CD4-positive, alpha-beta T cell (primary cell): ENCODE data around the gene CHKB. TPM values are rescaled to one million over a fixed set of nuclear protein-coding genes. Genes with fewer than 3 reads are reported as not detected.
A peak's percentile ranks its signal among the peaks of the same experiment; 100 is the strongest.

Experiments used
- ATAC-seq: fragments of 200-7000 bp; cut with Tn5 transposase; one replicate; pipeline ENCODE4 v1.10.0; 2022; ENCODE audit warnings: mild to moderate bottlenecking; ENCODE audit not compliant: poor library complexity
- CTCF ChIA-PET: fragments of 350-600 bp; sonication (Branson Sonifier 250); formaldehyde crosslinking; loops from one replicate; lab custom pipeline; 2021; ENCODE audit warnings: antibody characterized with exemption, inconsistent platforms; lab: Charles Lee
- POLR2A ChIA-PET: fragments of 350-600 bp; sonication (Branson Sonifier 250); formaldehyde crosslinking; loops from one replicate; lab custom pipeline; 2021; ENCODE audit warnings: antibody characterized with exemption, inconsistent platforms; lab: Charles Lee
- DNase-seq, 14 experiments: peaks; one replicate each; pipeline ENCODE4 v3.0.0-alpha.2; 2013 to 2020; ENCODE audit warnings: mixed read lengths in 2 of 14
- H3K27ac ChIP-seq, 2 donors: one replicate each; pipeline versions ENCODE4 v1.5.1 to v1.7.0; 2013; ENCODE audit warnings: low read length in 2 of 2, low read depth in 1 of 2, mild to moderate bottlenecking in 1 of 2
- H3K27me3 ChIP-seq, 2 experiments: 1 replicate in 1 of 2; 2 replicates in 1 of 2; pipeline versions ENCODE4 v1.6.1 to v1.7.0; 2013; ENCODE audit warnings: low read length in 2 of 2, control low read depth in 1 of 2, mild to moderate bottlenecking in 1 of 2, moderate library complexity in 1 of 2; ENCODE audit not compliant: insufficient read depth in 2 of 2, control insufficient read depth in 1 of 2
- H3K36me3 ChIP-seq: one replicate; pipeline ENCODE4 v1.6.1; 2013; ENCODE audit warnings: low read length, control low read depth; ENCODE audit not compliant: insufficient read depth
- H3K4me1 ChIP-seq: one replicate; pipeline ENCODE4 v1.6.1; 2013; ENCODE audit warnings: low read length, control low read depth; ENCODE audit not compliant: insufficient read depth
- H3K4me3 ChIP-seq: one replicate; pipeline ENCODE4 v1.5.1; 2013; ENCODE audit warnings: mild to moderate bottlenecking, low read length, moderate library complexity
- H3K9me3 ChIP-seq, 2 experiments: 1 replicate in 1 of 2; 2 replicates in 1 of 2; pipeline versions ENCODE4 v1.6.1 to v1.7.0; 2013; ENCODE audit warnings: low read length in 2 of 2, mild to moderate bottlenecking in 2 of 2, control low read depth in 1 of 2, moderate library complexity in 1 of 2; ENCODE audit not compliant: control insufficient read depth in 1 of 2, insufficient read depth in 1 of 2
- H3K27ac Mint-ChIP-seq: one replicate; pipeline ENCODE4 v1.8.0; 2020; ENCODE audit warnings: mixed read lengths
- H3K27me3 Mint-ChIP-seq: one replicate; pipeline ENCODE4 v1.8.0; 2021; ENCODE audit warnings: mixed read lengths
- H3K36me3 Mint-ChIP-seq: one replicate; pipeline ENCODE4 v1.8.0; 2021; ENCODE audit warnings: low read depth, mixed read lengths
- H3K4me1 Mint-ChIP-seq: one replicate; pipeline ENCODE4 v1.8.0; 2021; ENCODE audit warnings: low read depth, mixed read lengths
- H3K4me3 Mint-ChIP-seq: one replicate; pipeline ENCODE4 v1.8.0; 2020; ENCODE audit warnings: mild to moderate bottlenecking, mixed read lengths
- H3K9me3 Mint-ChIP-seq: one replicate; pipeline ENCODE4 v1.8.0; 2020; ENCODE audit warnings: mixed read lengths
- intact Hi-C, 2 experiments: fragments of 100-400 bp; cut with DNase I in 1 of 2; cut with micrococcal nuclease in 1 of 2; formaldehyde crosslinking; loops; one replicate each; pipeline versions ENCODE4 v1.15.1 to v1.9.0; 2023 to 2025; cut with DNase I, micrococcal nuclease
- total RNA-seq, 174 experiments: library from RNA in 2 of 174; stranded (reverse) in 2 of 174; gene quantifications; one replicate each; pipeline ENCODE4 v1.2.3 and lab custom pipeline; 2021 to 2026
- TF ChIP-seq, protein P1 (sequence below): fragments of 200-600 bp; IDR thresholded peaks from one replicate; pipeline ENCODE4 v1.8.0; 2022; ENCODE audit warnings: antibody characterized with exemption, mild to moderate bottlenecking

The CHKB gene
- total RNA-seq, 2 experiments from 2014 or later: 152 to 156 TPM

DNA sequence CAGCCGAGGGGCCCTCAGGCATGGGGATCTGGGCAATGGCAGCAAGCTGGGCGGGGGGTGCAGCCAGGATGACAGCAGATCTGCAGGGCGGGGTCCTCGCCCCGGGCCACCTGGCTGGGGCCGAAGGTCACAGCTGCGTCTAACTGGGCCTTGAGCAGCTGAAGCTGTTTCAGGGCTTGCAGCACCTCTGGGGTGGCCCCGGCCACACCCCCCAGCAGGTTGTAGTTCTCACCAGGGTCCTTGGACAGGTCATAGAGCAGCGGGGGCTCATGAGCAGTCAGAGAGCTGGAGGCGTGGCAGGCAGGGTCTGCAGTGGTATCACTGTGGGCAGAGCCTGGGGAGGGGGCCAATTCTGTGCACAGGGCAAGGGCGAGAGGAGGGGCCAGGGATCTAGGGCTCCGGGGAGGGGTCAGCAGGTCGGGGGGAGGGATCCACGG lies 42.5 kb upstream of the CHKB start:
- H3K27me3 ChIP-seq: no peaks in the 10 kb centered on the region
- H3K27ac ChIP-seq: no peak overlapping the region
- Mint-ChIP-seq H3K9me3 (no peaks in the 10 kb centered on the region), H3K4me1 (peaks cover 51% of the 10 kb centered on the region), H3K36me3 (peaks cover 30% of the 10 kb centered on the region), H3K27me3 (no peaks in the 10 kb centered on the region), H3K27ac (peak overlapping the region; percentile 38), H3K4me3 (peak overlapping the region; percentile 74)
- no peak overlapping the region for H3K4me3 ChIP-seq
- CTCF ChIA-PET: no interaction called here
- no peaks in the 10 kb centered on the region for H3K9me3 ChIP-seq
- TF ChIP-seq, protein P1, sequence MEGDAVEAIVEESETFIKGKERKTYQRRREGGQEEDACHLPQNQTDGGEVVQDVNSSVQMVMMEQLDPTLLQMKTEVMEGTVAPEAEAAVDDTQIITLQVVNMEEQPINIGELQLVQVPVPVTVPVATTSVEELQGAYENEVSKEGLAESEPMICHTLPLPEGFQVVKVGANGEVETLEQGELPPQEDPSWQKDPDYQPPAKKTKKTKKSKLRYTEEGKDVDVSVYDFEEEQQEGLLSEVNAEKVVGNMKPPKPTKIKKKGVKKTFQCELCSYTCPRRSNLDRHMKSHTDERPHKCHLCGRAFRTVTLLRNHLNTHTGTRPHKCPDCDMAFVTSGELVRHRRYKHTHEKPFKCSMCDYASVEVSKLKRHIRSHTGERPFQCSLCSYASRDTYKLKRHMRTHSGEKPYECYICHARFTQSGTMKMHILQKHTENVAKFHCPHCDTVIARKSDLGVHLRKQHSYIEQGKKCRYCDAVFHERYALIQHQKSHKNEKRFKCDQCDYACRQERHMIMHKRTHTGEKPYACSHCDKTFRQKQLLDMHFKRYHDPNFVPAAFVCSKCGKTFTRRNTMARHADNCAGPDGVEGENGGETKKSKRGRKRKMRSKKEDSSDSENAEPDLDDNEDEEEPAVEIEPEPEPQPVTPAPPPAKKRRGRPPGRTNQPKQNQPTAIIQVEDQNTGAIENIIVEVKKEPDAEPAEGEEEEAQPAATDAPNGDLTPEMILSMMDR: no peak
- no peak for DNase-seq
- peaks cover 58% of the 10 kb centered on the region for H3K4me1 ChIP-seq
- no peak for ATAC-seq
- intact Hi-C loops: no loop called here
- POLR2A ChIA-PET: no interaction called here
- peaks cover 13% of the 10 kb centered on the region for H3K36me3 ChIP-seq

DNA sequence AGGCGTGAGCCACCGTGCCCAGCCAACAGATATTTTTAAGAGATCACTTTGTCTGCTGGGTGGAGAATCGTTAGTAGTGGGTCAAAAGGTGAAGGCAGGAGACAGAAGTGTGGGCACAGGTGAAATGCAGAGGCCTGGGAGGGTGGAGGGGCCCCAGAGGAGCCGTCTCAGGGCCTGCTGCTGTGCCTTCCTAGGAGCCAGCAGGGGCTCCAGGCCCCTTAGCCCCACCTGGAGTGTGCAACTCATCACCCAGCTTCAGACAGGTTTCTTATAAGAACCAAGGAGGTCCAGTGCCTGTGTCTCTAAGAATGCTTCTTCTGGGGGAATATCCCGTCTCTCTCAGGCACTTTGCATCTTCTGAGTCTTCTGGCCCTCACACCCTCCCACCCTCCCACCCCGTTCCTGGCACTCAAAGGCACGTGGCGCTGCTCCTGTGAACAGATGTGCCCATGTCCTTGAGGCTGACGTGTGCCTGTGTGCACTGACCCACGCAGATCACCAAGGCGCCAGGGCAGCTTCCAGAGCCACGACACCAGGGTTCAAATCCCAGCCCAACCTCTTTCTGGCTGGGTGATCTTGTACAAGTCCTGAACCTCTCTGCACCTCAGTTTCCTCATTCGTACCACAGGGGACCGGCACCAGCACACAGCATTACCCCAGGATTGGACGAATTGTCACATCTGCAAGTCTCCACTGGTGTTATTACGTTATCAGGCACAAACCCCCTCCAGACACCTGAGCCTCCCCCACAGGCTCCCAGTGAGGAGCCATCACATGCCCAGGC lies 41.9 kb upstream of the CHKB start:
- H3K4me1 Mint-ChIP-seq: peaks cover 47% of the 10 kb centered on the region

DNA sequence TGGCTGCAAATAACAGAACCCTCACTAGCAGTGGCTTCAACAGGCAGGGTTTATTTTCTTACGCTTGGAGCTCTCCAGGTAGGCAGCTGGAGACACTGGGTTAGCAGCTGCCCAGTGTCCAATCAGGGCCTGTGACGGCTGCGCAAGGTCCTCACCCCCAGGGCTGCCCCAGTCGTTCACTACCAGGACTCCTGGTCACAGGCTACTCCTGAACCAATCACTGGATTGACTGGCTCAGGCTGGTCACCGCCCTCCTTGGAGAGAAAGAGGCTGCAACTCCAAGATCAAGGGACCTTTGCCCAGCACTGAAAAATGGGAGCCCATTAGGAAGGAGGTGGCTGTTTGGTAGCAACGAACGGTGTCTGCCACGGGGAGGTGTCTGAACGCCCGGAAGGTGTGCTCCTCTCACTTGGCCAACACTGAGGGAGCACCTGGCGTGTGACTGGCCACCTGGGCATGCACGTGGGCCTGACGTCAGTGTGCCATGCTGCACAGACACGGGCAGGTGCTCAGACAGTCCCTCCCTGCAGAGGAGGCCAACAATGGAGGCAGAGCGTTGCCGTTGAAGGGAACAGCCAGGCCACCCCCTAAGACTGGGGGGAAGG lies 40.2 kb upstream of the CHKB start:
- ATAC-seq (no peak), DNase-seq (no peak)
- CTCF ChIA-PET: interaction anchor here (3.8 kb wide), 1 partner anchor 97 kb away, joined by 35 read pairs; the partner anchor contains the start of gene SCO2
- Histone ChIP-seq H3K4me3 (peak overlapping the region; percentile 53), H3K4me1 (peaks cover 54% of the 10 kb centered on the region), H3K36me3 (peaks cover 13% of the 10 kb centered on the region), H3K9me3 (no peaks in the 10 kb centered on the region), H3K27me3 (no peaks in the 10 kb centered on the region), H3K27ac (peak overlapping the region; percentile 85 to 92)
- Mint-ChIP-seq H3K4me1 (peaks cover 35% of the 10 kb centered on the region), H3K27me3 (no peaks in the 10 kb centered on the region), H3K36me3 (peaks cover 27% of the 10 kb centered on the region), H3K9me3 (no peaks in the 10 kb centered on the region), H3K4me3 (peak overlapping the region; percentile 90), H3K27ac (peak overlapping the region; percentile 98)
- POLR2A ChIA-PET: interaction anchor here (1.6 to 3.4 kb wide), 12 partner anchors 41 to 432 kb away, joined by 4 to 152 read pairs (median 23); partner anchors contain the start of genes CHKB, CPT1B, LMF2 and NCAPH2
- TF ChIP-seq, protein P1: no peak
- intact Hi-C loops: loop anchor here in 1 of 2 experiments (5.0 kb wide), 5 partner anchors 69 to 476 kb away; partner anchors contain the start of genes LMF2, NCAPH2, PPP6R2 and SCO2

More for the DNA sequence above, 41.9 kb upstream of the CHKB start:
- DNase-seq (peak in 1 of 14 experiments; percentile 8), ATAC-seq (no peak)
- no peaks in the 10 kb centered on the region for H3K27me3 Mint-ChIP-seq
- H3K36me3 Mint-ChIP-seq: peaks cover 30% of the 10 kb centered on the region
- Histone ChIP-seq H3K27me3 (no peaks in the 10 kb centered on the region), H3K36me3 (peaks cover 13% of the 10 kb centered on the region), H3K4me3 (no peak overlapping the region), H3K4me1 (peaks cover 64% of the 10 kb centered on the region), H3K9me3 (no peaks in the 10 kb centered on the region), H3K27ac (no peak overlapping the region)
- TF ChIP-seq, protein P1: no peak
- POLR2A ChIA-PET: no interaction called here
- no peaks in the 10 kb centered on the region for H3K9me3 Mint-ChIP-seq
- CTCF ChIA-PET: no interaction called here
- peak overlapping the region; percentile 38 for H3K27ac Mint-ChIP-seq
- H3K4me3 Mint-ChIP-seq: peak overlapping the region; percentile 74
- intact Hi-C loops: loop anchor here in 1 of 2 experiments (5.0 kb wide), 5 partner anchors 68 to 477 kb away; partner anchors contain the start of genes LMF2, NCAPH2, PPP6R2 and SCO2
